D721Med (cell line): ENCODE results near the gene SPATA7.

Experiments used
- DNase-seq: peaks from one replicate; pipeline ENCODE4 v3.0.0; 2011; ENCODE audit warnings: low spot score; ENCODE audit not compliant: insufficient read length
- FAIRE-seq: peaks from 2 replicates; lab custom pipeline; 2011; peaks lifted over from hg19 to GRCh38; lab: Jason Lieb, UNC
- CTCF ChIP-seq: IDR thresholded peaks from 2 replicates; pipeline ENCODE4 v1.5.1; 2012; ENCODE audit warnings: mild to moderate bottlenecking, control low read depth; ENCODE audit not compliant: insufficient read depth; ENCODE audit errors: missing control alignments

Gene SPATA7

GRCh38 chr14:88385212-88386101 lies at the start of gene SPATA7:
TSS of gene SPATA7 (plus strand) at chr14:88385657. CDS start at chr14:88385819, 162 bp downstream.
- DNase-seq (peak; percentile 51), FAIRE-seq (no peak)
- TF ChIP-seq CTCF: no peak

GRCh38 chr14:88340357-88340756 lies 45.1 kb upstream of the SPATA7 start:
- TF ChIP-seq CTCF: no peak
- FAIRE-seq (no peak), DNase-seq (no peak)

- no peak for TF ChIP-seq CTCF
- DNase-seq (no peak), FAIRE-seq (no peak)
These were observed 42.5 kb upstream of the SPATA7 start for GRCh38 chr14:88342980-88343379.

GRCh38 chr14:88346048-88346639 lies 39.3 kb upstream of the SPATA7 start:
- DNase-seq (no peak), FAIRE-seq (no peak)
- TF ChIP-seq CTCF: no peak

GRCh38 chr14:88348546-88348945 lies 36.9 kb upstream of the SPATA7 start:
- DNase-seq: no peak
- no peak for TF ChIP-seq CTCF
- no peak for FAIRE-seq

- DNase-seq (no peak), FAIRE-seq (no peak)
- no peak for TF ChIP-seq CTCF
These were observed 33.3 kb upstream of the SPATA7 start for GRCh38 chr14:88351966-88352691.
